Measurements from ENCODE around the gene STXBP6.

Gene STXBP6

DNA sequence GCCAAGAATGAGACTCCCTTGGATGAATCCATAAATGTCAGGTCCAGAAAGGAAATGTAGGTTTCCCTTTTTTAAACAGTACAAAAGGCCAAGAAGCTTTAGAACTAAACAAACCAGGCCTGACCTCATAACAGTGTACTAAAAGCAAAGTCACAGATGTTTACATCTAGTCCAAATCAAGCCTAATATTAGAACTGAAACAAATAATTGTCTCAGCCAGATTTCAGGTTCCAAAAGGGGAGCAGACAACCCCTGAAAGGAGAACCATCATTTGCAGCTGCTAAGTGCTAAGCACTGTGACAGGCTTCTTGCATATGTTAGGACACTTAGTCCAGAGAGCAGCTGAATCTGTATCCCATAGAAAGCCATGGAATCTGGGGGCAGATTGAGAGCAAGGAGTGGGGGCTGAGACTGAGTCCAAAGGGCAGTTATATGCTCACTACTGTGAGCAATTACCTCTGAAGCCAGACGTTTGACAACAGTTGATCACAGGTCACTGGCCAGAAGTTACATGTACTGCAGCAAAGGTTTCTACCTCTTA lies 90.1 kb downstream of the STXBP6 start:
- no peaks in the 10 kb centered on the region for H3K27me3 ChIP-seq (ENCODE audit: control insufficient read depth, low read length)
- TF ChIP-seq, protein P1, sequence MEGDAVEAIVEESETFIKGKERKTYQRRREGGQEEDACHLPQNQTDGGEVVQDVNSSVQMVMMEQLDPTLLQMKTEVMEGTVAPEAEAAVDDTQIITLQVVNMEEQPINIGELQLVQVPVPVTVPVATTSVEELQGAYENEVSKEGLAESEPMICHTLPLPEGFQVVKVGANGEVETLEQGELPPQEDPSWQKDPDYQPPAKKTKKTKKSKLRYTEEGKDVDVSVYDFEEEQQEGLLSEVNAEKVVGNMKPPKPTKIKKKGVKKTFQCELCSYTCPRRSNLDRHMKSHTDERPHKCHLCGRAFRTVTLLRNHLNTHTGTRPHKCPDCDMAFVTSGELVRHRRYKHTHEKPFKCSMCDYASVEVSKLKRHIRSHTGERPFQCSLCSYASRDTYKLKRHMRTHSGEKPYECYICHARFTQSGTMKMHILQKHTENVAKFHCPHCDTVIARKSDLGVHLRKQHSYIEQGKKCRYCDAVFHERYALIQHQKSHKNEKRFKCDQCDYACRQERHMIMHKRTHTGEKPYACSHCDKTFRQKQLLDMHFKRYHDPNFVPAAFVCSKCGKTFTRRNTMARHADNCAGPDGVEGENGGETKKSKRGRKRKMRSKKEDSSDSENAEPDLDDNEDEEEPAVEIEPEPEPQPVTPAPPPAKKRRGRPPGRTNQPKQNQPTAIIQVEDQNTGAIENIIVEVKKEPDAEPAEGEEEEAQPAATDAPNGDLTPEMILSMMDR (IDR thresholded peaks at IDR 0.05; ENCODE audit: low read depth, low read length, poor library complexity, severe bottlenecking) = no peak
- H3K9me2 ChIP-seq (replicated peaks; ENCODE audit: control insufficient read depth, low read length) = no peaks in the 10 kb centered on the region
- no peaks in the 10 kb centered on the region for H3K79me2 ChIP-seq (ENCODE audit: control insufficient read depth, low read length)
- H4K20me1 ChIP-seq (ENCODE audit: control insufficient read depth, insufficient read depth, low read depth, low read length) = no peaks in the 10 kb centered on the region
- H3K4me3 ChIP-seq (ENCODE audit: low read length) = no peak overlapping the region
- no peaks in the 10 kb centered on the region for H3K36me3 ChIP-seq (ENCODE audit: control insufficient read depth, low read length)
- H3F3A ChIP-seq (ENCODE audit: control insufficient read depth, insufficient read depth) = no peaks in the 10 kb centered on the region
- no peaks in the 10 kb centered on the region for H3K9me3 ChIP-seq (ENCODE audit: control insufficient read depth, insufficient read depth, low read length)
- no peaks in the 10 kb centered on the region for H3K4me1 ChIP-seq (ENCODE audit: control insufficient read depth, low read length)
- H3K27ac ChIP-seq (ENCODE audit: low read depth, low read length) = no peak overlapping the region
- H3K4me2 ChIP-seq (ENCODE audit: low read length) = no peak overlapping the region

DNA sequence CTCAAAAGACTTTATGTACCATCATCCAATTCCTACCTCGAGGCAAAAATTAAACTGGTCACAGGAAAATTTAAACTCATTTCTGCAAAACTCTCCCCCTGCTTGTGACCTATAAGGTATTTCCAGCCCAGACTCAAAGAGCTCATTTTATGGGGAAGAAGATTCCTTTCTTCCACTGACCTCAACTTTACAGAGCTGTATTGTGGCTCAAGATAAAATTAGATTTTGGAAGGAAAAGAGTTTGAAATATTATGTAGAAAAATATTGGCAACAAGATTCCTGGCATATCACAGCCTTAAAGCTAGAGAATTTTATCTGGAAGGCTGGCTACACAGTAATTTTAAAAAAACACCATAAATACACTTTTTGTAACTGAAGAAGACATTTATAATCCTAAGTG lies 91.7 kb downstream of the STXBP6 start:
- Histone ChIP-seq H3K27me3 (ENCODE audit: control insufficient read depth, low read length) (no peaks in the 10 kb centered on the region), H3K9me2 (replicated peaks; ENCODE audit: control insufficient read depth, low read length) (no peaks in the 10 kb centered on the region), H3K4me3 (ENCODE audit: low read length) (no peak overlapping the region), H3K27ac (ENCODE audit: low read depth, low read length) (no peak overlapping the region), H4K20me1 (ENCODE audit: control insufficient read depth, insufficient read depth, low read depth, low read length) (no peaks in the 10 kb centered on the region), H3K9me3 (ENCODE audit: control insufficient read depth, insufficient read depth, low read length) (no peaks in the 10 kb centered on the region), H3F3A (ENCODE audit: control insufficient read depth, insufficient read depth) (no peaks in the 10 kb centered on the region), H3K36me3 (ENCODE audit: control insufficient read depth, low read length) (no peaks in the 10 kb centered on the region), H3K4me2 (ENCODE audit: low read length) (no peak overlapping the region), H3K4me1 (ENCODE audit: control insufficient read depth, low read length) (no peaks in the 10 kb centered on the region), H3K79me2 (ENCODE audit: control insufficient read depth, low read length) (no peaks in the 10 kb centered on the region)
- TF ChIP-seq, protein P1 (IDR thresholded peaks at IDR 0.05; ENCODE audit: low read depth, low read length, poor library complexity, severe bottlenecking) = no peak
- no peak for TF ChIP-seq EZH2phosphoT487 (IDR thresholded peaks at IDR 0.05; ENCODE audit: borderline replicate concordance, low read length)

DNA sequence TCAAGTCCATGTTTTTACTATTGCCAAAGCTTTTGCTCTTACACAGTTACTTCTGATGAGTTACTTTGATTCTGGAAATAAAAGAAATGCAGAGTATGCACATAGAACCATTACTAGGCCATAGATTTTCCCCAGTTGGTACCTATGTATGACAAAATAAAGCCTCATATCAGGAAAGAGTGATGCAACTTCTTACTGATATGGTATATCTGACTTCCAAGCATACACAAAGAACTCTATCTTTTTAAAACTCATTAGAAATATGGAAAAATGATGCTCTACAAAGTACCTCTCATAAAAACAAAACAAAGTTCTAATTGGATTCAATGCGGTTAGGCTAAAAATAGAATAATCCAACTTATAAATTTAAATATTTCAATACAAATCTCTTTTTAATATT lies 92.1 kb downstream of the STXBP6 start:
- no peak for TF ChIP-seq EZH2phosphoT487 (IDR thresholded peaks at IDR 0.05; ENCODE audit: borderline replicate concordance, low read length)
- TF ChIP-seq, protein P1 (IDR thresholded peaks at IDR 0.05; ENCODE audit: low read depth, low read length, poor library complexity, severe bottlenecking) = no peak
- Histone ChIP-seq H3K27me3 (ENCODE audit: control insufficient read depth, low read length) (no peaks in the 10 kb centered on the region), H3K4me2 (ENCODE audit: low read length) (no peak overlapping the region), H3K9me2 (replicated peaks; ENCODE audit: control insufficient read depth, low read length) (no peaks in the 10 kb centered on the region), H3K27ac (ENCODE audit: low read depth, low read length) (no peak overlapping the region), H4K20me1 (ENCODE audit: control insufficient read depth, insufficient read depth, low read depth, low read length) (no peaks in the 10 kb centered on the region), H3F3A (ENCODE audit: control insufficient read depth, insufficient read depth) (no peaks in the 10 kb centered on the region), H3K36me3 (ENCODE audit: control insufficient read depth, low read length) (no peaks in the 10 kb centered on the region), H3K9me3 (ENCODE audit: control insufficient read depth, insufficient read depth, low read length) (no peaks in the 10 kb centered on the region), H3K4me3 (ENCODE audit: low read length) (no peak overlapping the region), H3K79me2 (ENCODE audit: control insufficient read depth, low read length) (no peaks in the 10 kb centered on the region), H3K4me1 (ENCODE audit: control insufficient read depth, low read length) (no peaks in the 10 kb centered on the region)
